ENCODE results near the gene KIF16B.

- TF ChIP-seq CTCF (conservative IDR thresholded peaks at IDR 0.05; ENCODE audit: low read depth in 2 of 2) (no peak), EZH2 (IDR thresholded peaks at IDR 0.05; ENCODE audit: low read depth, unreplicated experiment) (no peak)
These were observed 84.6 kb downstream of the KIF16B start for GRCh38 chr20:16488616-16489015.

All from GM23338 (cell line).